ENCODE measurements around the gene SLC51A. TPM values are rescaled to one million over a fixed set of nuclear protein-coding genes. Genes with fewer than 3 reads are reported as not detected.

The SLC51A gene
- total RNA-seq, 1 experiment from 2014 or later = not detected

DNA sequence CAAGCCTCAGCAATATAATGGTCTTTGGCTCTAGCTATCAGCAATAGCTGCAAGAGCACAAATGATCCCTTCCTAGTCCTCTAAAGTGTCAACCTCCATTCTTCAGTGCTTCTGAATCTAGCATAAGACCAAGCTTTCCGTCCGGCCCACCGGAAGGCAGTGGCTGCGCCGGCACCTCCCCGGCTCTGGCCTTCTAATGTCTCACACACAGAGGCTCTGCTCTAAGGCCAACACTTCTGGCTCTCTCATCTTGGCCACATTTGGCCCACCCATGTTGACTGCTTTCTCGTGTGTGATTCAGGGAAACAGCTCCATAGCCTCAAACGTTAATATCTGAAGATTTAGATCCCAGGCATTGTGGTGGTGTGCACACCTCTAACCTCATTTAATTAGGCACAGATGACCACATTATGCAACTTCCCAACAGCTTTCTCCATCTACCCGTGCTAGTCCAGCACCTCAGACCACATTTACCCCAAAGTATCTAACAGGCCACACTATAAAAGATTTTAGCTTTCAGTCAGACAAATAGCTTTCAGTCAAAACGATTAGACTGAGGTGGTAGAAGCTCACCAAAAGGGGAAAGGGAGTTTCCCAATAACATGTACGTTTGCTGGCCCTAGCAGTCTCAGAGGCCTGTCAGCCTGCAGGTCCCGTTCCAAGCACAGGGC lies 19.3 kb downstream of the SLC51A start:
- no peak overlapping the region for H3K4me3 ChIP-seq (ENCODE audit: low read depth, low read length)
- Mint-ChIP-seq H3K27me3 (ENCODE audit: insufficient read depth, unreplicated experiment) (no peaks in the 10 kb centered on the region), H3K4me3 (ENCODE audit: unreplicated experiment) (no peak overlapping the region), H3K36me3 (ENCODE audit: insufficient read depth, unreplicated experiment) (peaks cover 24% of the 10 kb centered on the region), H3K9me3 (ENCODE audit: unreplicated experiment) (no peaks in the 10 kb centered on the region), H3K4me1 (ENCODE audit: low read depth, unreplicated experiment) (no peaks in the 10 kb centered on the region), H3K27ac (ENCODE audit: unreplicated experiment) (no peak overlapping the region)
- TF ChIP-seq, protein P1, sequence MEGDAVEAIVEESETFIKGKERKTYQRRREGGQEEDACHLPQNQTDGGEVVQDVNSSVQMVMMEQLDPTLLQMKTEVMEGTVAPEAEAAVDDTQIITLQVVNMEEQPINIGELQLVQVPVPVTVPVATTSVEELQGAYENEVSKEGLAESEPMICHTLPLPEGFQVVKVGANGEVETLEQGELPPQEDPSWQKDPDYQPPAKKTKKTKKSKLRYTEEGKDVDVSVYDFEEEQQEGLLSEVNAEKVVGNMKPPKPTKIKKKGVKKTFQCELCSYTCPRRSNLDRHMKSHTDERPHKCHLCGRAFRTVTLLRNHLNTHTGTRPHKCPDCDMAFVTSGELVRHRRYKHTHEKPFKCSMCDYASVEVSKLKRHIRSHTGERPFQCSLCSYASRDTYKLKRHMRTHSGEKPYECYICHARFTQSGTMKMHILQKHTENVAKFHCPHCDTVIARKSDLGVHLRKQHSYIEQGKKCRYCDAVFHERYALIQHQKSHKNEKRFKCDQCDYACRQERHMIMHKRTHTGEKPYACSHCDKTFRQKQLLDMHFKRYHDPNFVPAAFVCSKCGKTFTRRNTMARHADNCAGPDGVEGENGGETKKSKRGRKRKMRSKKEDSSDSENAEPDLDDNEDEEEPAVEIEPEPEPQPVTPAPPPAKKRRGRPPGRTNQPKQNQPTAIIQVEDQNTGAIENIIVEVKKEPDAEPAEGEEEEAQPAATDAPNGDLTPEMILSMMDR (IDR thresholded peaks at IDR 0.05; ENCODE audit: insufficient read depth in 1 of 2, low read depth in 1 of 2, low read length in 1 of 2, severe bottlenecking in 1 of 2, unreplicated experiment in 1 of 2) = no peak
- DNase-seq = no peak
- CTCF ChIA-PET = no interaction called here
- no peaks in the 10 kb centered on the region for H3K36me3 ChIP-seq (ENCODE audit: control insufficient read depth, insufficient read depth, low read length)
- no peaks in the 10 kb centered on the region for H3K4me1 ChIP-seq
- no peaks in the 10 kb centered on the region for H3K9me3 ChIP-seq
- TSS peak; percentile 8 for BruUV-seq (replicated peaks)
- H3K27me3 ChIP-seq (replicated peaks; ENCODE audit: control insufficient read depth, insufficient read depth, low read length) = no peaks in the 10 kb centered on the region
- POLR2A ChIA-PET = no interaction called here
- intact Hi-C loops (cut with micrococcal nuclease; ENCODE audit: unreplicated experiment) = no loop called here

DNA sequence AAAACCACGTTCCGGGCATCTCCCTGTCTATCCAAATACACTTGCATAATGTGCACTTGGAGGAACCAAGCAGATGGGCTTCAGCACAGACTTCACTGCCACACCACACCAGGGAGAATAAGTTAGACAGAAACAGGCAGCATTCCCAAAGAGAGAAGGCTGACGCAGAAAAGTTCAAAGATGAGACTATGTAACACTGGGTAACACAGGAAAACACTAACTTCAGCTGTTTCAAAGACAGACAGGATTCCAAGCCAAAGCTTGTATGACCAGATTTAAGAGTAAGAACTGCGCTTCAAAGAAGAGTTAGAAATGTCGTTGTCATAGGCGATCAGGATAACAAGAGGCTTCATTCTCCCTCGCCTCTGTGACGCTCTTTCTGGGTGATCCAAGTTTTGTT lies 19.9 kb downstream of the SLC51A start:
- CTCF ChIA-PET = no interaction called here
- Mint-ChIP-seq H3K36me3 (ENCODE audit: insufficient read depth, unreplicated experiment) (peaks cover 26% of the 10 kb centered on the region), H3K4me3 (ENCODE audit: unreplicated experiment) (no peak overlapping the region), H3K9me3 (ENCODE audit: unreplicated experiment) (no peaks in the 10 kb centered on the region), H3K27me3 (ENCODE audit: insufficient read depth, unreplicated experiment) (no peaks in the 10 kb centered on the region), H3K27ac (ENCODE audit: unreplicated experiment) (no peak overlapping the region), H3K4me1 (ENCODE audit: low read depth, unreplicated experiment) (no peaks in the 10 kb centered on the region)
- H3K36me3 ChIP-seq (ENCODE audit: control insufficient read depth, insufficient read depth, low read length) = no peaks in the 10 kb centered on the region
- no peaks in the 10 kb centered on the region for H3K27me3 ChIP-seq (replicated peaks; ENCODE audit: control insufficient read depth, insufficient read depth, low read length)
- POLR2A ChIA-PET = no interaction called here
- no peaks in the 10 kb centered on the region for H3K4me1 ChIP-seq
- H3K4me3 ChIP-seq (ENCODE audit: low read depth, low read length) = no peak overlapping the region
- H3K9me3 ChIP-seq = no peaks in the 10 kb centered on the region
- intact Hi-C loops (cut with micrococcal nuclease; ENCODE audit: unreplicated experiment) = no loop called here
- TF ChIP-seq, protein P1 (IDR thresholded peaks at IDR 0.05; ENCODE audit: insufficient read depth in 1 of 2, low read depth in 1 of 2, low read length in 1 of 2, severe bottlenecking in 1 of 2, unreplicated experiment in 1 of 2) = no peak
- no TSS peak for BruUV-seq (replicated peaks)
- DNase-seq = no peak

DNA sequence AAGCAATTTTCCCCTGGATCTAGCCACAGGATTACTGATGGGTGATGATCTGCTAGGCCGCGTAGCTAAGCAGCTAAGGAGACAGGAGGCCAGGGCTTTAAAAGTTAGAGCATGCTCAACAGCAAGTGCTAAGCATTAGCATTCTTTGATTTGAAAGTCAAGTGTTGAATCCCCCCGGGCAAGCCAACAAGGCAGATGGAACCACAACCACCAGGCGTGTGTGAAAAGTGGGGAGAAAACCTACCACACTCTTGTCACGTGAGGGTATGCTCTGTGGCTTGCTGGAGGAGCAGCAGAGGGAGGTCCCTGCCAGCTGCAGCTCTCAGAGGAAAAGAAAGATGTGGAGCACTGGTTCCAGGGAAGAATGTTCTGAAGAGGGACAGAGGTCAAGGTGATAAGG lies 20.9 kb downstream of the SLC51A start:
- TF ChIP-seq, protein P1 (IDR thresholded peaks at IDR 0.05; ENCODE audit: insufficient read depth in 1 of 2, low read depth in 1 of 2, low read length in 1 of 2, severe bottlenecking in 1 of 2, unreplicated experiment in 1 of 2) = no peak
- Mint-ChIP-seq H3K4me1 (ENCODE audit: low read depth, unreplicated experiment) (no peaks in the 10 kb centered on the region), H3K27ac (ENCODE audit: unreplicated experiment) (no peak overlapping the region), H3K36me3 (ENCODE audit: insufficient read depth, unreplicated experiment) (peaks cover 31% of the 10 kb centered on the region), H3K9me3 (ENCODE audit: unreplicated experiment) (no peaks in the 10 kb centered on the region), H3K4me3 (ENCODE audit: unreplicated experiment) (no peak overlapping the region), H3K27me3 (ENCODE audit: insufficient read depth, unreplicated experiment) (no peaks in the 10 kb centered on the region)
- intact Hi-C loops (cut with micrococcal nuclease; ENCODE audit: unreplicated experiment) = no loop called here
- ChIA-PET POLR2A (no interaction called here), CTCF (no interaction called here)
- H3K9me3 ChIP-seq = no peaks in the 10 kb centered on the region
- BruUV-seq (replicated peaks) = no TSS peak
- no peak for DNase-seq
- no peaks in the 10 kb centered on the region for H3K4me1 ChIP-seq
- H3K4me3 ChIP-seq (ENCODE audit: low read depth, low read length) = no peak overlapping the region
- H3K36me3 ChIP-seq (ENCODE audit: control insufficient read depth, insufficient read depth, low read length) = no peaks in the 10 kb centered on the region
- H3K27me3 ChIP-seq (replicated peaks; ENCODE audit: control insufficient read depth, insufficient read depth, low read length) = no peaks in the 10 kb centered on the region
